Gastrocnemius medialis (tissue), 4 donors: Measurements from ENCODE around the gene NADSYN1.

Experiments
- CTCF ChIP-seq, 5 experiments: fragments of 450-650 bp in 3 of 5; fragments of 200-600 bp in 2 of 5; sonication (generic) in 2 of 5; IDR thresholded peaks in 4 of 5; conservative IDR thresholded peaks in 1 of 5; 1 replicate in 4 of 5; 2 replicates in 1 of 5; pipeline ENCODE4 v1.5.1; 2016 to 2019; ENCODE audit warnings: antibody characterized with exemption in 5 of 5, mild to moderate bottlenecking in 3 of 5, moderate library complexity in 3 of 5
- POLR2A ChIP-seq, 2 donors: fragments of 450-650 bp; IDR thresholded peaks; one replicate each; pipeline ENCODE4 v1.6.1; 2017; ENCODE audit warnings: antibody characterized with exemption in 2 of 2, mild to moderate bottlenecking in 2 of 2, moderate library complexity in 2 of 2

- TF ChIP-seq CTCF (IDR thresholded peaks at IDR 0.05 in 4 of 5, conservative IDR thresholded peaks at IDR 0.05 in 1 of 5) = no peak
- TF ChIP-seq POLR2A (IDR thresholded peaks at IDR 0.05) = peak; percentile 49 to 72
Observed at GRCh38 chr11:71453037-71453917, at the start of gene NADSYN1.
